ENCODE measurements around the gene EP400. TPM values are rescaled to one million over a fixed set of nuclear protein-coding genes. Genes with fewer than 3 reads are reported as not detected.
A peak's percentile ranks its signal among the peaks of the same experiment; 100 is the strongest.

The EP400 gene
- total and polyA plus RNA-seq, 2 of the 13 experiments (the other 11 are each of a cell fraction or from before 2014, with no cell fraction given): 4.9 to 5.0 TPM

GRCh38 chr12:131928711-131929580, 20.8 kb upstream of the EP400 start, which contains the start of gene PUS1 (continued):
- TF ChIP-seq BCLAF1 (IDR thresholded peaks at IDR 0.05) (no peak), ZNF646 (CRISPR knock-in tag; IDR thresholded peaks at IDR 0.05) (no peak), E2F2 (CRISPR knock-in tag; IDR thresholded peaks at IDR 0.05; ENCODE audit: borderline replicate concordance) (no peak), ZSCAN22 (CRISPR knock-in tag; IDR thresholded peaks at IDR 0.05) (no peak), E2F5 (CRISPR knock-in tag; conservative IDR thresholded peaks at IDR 0.05) (peak; percentile 71), ATF1 (CRISPR knock-in tag; IDR thresholded peaks at IDR 0.05) (no peak), ZFP1 (CRISPR knock-in tag; IDR thresholded peaks at IDR 0.05) (no peak), ZBED4 (CRISPR knock-in tag; IDR thresholded peaks at IDR 0.05; ENCODE audit: borderline replicate concordance) (no peak), FOSL2 (CRISPR knock-in tag; IDR thresholded peaks at IDR 0.05) (peak; percentile 37; the same call in 1 of the 2 replicates), TEAD2 (CRISPR knock-in tag; IDR thresholded peaks at IDR 0.05) (no peak), ZNF256 (CRISPR knock-in tag; conservative IDR thresholded peaks at IDR 0.05) (0 out of 2 replicates have a peak, but pooled peaks have one; percentile 34), ZFY (CRISPR knock-in tag; IDR thresholded peaks at IDR 0.05) (peak; percentile 61; the same call in 1 of the 2 replicates)
